NCI-H2227 treated with DMSO at 0.1 percent for 48 hours (cell line): ENCODE data around the gene ADGRF4.
"Not testable (repeated sequence)": the region's sequence is repeated elsewhere in the genome, so short reads cannot be mapped to it uniquely, and the experiment has no call there.

ENCODE experiments used
- DNase-seq: peaks from one replicate; lab custom pipeline; 2025; lab: John Stamatoyannopoulos, UW

Gene ADGRF4

GRCh38 chr6:47734831-47735481 lies 36.6 kb downstream of the ADGRF4 start:
- no peak for DNase-seq

- no peak for DNase-seq
These were observed 37.8 kb downstream of the ADGRF4 start for GRCh38 chr6:47736083-47736700.

- no peak for DNase-seq
These were observed 39.0 kb downstream of the ADGRF4 start for GRCh38 chr6:47737406-47737805.

- DNase-seq = no peak
These were observed 42.3 kb downstream of the ADGRF4 start for GRCh38 chr6:47740714-47741113.

- DNase-seq = no peak
These were observed 43.4 kb downstream of the ADGRF4 start for GRCh38 chr6:47741807-47742206.

- no peak for DNase-seq
These were observed 45.4 kb downstream of the ADGRF4 start for GRCh38 chr6:47743744-47744143.

GRCh38 chr6:47745269-47745668 lies 46.9 kb downstream of the ADGRF4 start:
- not testable (repeated sequence) for DNase-seq

- no peak for DNase-seq
These were observed 51.4 kb downstream of the ADGRF4 start for GRCh38 chr6:47749757-47750156.

- no peak for DNase-seq
These were observed 54.4 kb downstream of the ADGRF4 start for GRCh38 chr6:47752801-47753200.

- no peak for DNase-seq
These were observed 61.0 kb downstream of the ADGRF4 start for GRCh38 chr6:47759364-47759763.

GRCh38 chr6:47762502-47762901 lies 64.1 kb downstream of the ADGRF4 start:
- DNase-seq = no peak

GRCh38 chr6:47766445-47766844 lies 68.1 kb downstream of the ADGRF4 start:
- DNase-seq = no peak

- DNase-seq = no peak
These were observed 68.7 kb downstream of the ADGRF4 start for GRCh38 chr6:47767102-47767501.

GRCh38 chr6:47769982-47770381 lies 71.6 kb downstream of the ADGRF4 start:
- DNase-seq = no peak
